HCT116 (cell line): ENCODE measurements around the gene AOPEP. TPM values are rescaled to one million over a fixed set of nuclear protein-coding genes. Genes with fewer than 3 reads are reported as not detected.

Experiments
- ATAC-seq: fragments of 200-7000 bp; cut with Tn5 transposase; 2 replicates; pipeline ENCODE4 v1.9.1; 2020; ENCODE audit warnings: mild to moderate bottlenecking, moderate library complexity
- BruUV-seq: library from RNA; stranded (reverse); fragments of 400-500 nt; replicated peaks from 2 replicates; lab custom pipeline; 2021; lab: Mats Ljungman, UMichigan
- CTCF ChIA-PET: fragments of 300-600 bp; sonication (Branson Sonifier 250); formaldehyde crosslinking; loops from one replicate; lab custom pipeline; 2021; ENCODE audit warnings: antibody characterized with exemption; lab: Charles Lee
- POLR2A ChIA-PET: fragments of 300-600, 350-600 bp; sonication (Branson Sonifier 250); formaldehyde crosslinking; loops from one replicate; lab custom pipeline; 2021; ENCODE audit warnings: antibody characterized with exemption; lab: Charles Lee
- RAD21 ChIA-PET, 2 experiments: fragments of 300-600 bp; sonication (Branson Sonifier 250); formaldehyde crosslinking; loops; one replicate each; lab custom pipeline; 2023; ENCODE audit warnings: low total read pairs in 2 of 2; ENCODE audit not compliant: uncharacterized antibody in 2 of 2, unreplicated experiment in 2 of 2, low non-redundant PET in 1 of 2; lab: Charles Lee
- DNase-seq: peaks from one replicate; pipeline ENCODE4 v3.0.0-alpha.2; 2010; ENCODE audit warnings: low read depth, low spot score
- H2AFZ ChIP-seq: fragments of 200-600 bp; shearing (Covaris generic), sonication (generic); 2 replicates; pipeline ENCODE4 v1.6.1; 2017; ENCODE audit warnings: low read depth, mixed run types, mixed read lengths, antibody characterized with exemption, low read length; ENCODE audit not compliant: poor library complexity, severe bottlenecking
- H3K27ac ChIP-seq: 2 replicates; pipeline ENCODE4 v1.5.1; 2012; ENCODE audit warnings: low read depth, low read length
- H3K27me3 ChIP-seq: fragments of 200-600 bp; sonication (generic); 2 replicates; pipeline ENCODE4 v1.6.1; 2016; ENCODE audit warnings: mixed run types, low read length, mixed read lengths; ENCODE audit not compliant: insufficient read depth
- H3K36me3 ChIP-seq, 2 experiments: fragments of 200-500 bp in 1 of 2; fragments of 200-600 bp in 1 of 2; sonication (Bioruptor generic) in 1 of 2; sonication (generic) in 1 of 2; 2 replicates each; pipeline versions ENCODE4 v1.5.1 to v1.6.1; 2014 to 2016; ENCODE audit warnings: low read length in 2 of 2, inconsistent platforms in 1 of 2, mixed read lengths in 1 of 2, mixed run types in 1 of 2; ENCODE audit not compliant: insufficient read depth in 2 of 2, control insufficient read depth in 1 of 2
- H3K4me1 ChIP-seq, 2 experiments: fragments of 200-600 bp in 1 of 2; sonication (generic) in 1 of 2; 2 replicates each; pipeline versions ENCODE4 v1.5.1 to v1.6.1; 2012 to 2017; ENCODE audit warnings: low read length in 2 of 2, inconsistent platforms in 1 of 2, mild to moderate bottlenecking in 1 of 2, mixed read lengths in 1 of 2, mixed run types in 1 of 2, moderate library complexity in 1 of 2; ENCODE audit not compliant: insufficient read depth in 2 of 2, control insufficient read depth in 1 of 2
- H3K4me2 ChIP-seq: fragments of 200-600 bp; sonication (generic); 2 replicates; pipeline ENCODE4 v1.6.1; 2017; ENCODE audit warnings: mixed run types, low read length, mixed read lengths
- H3K4me3 ChIP-seq, 2 experiments: fragments of 200-600 bp in 1 of 2; sonication (generic) in 1 of 2; replicated peaks in 1 of 2; 2 replicates each; pipeline ENCODE4 v1.5.1; 2011 to 2016; ENCODE audit warnings: low read length in 2 of 2, control low read depth in 1 of 2, low read depth in 1 of 2, mild to moderate bottlenecking in 1 of 2, mixed read lengths in 1 of 2, mixed run types in 1 of 2
- H3K79me2 ChIP-seq: fragments of 200-600 bp; sonication (generic); 2 replicates; pipeline ENCODE4 v1.6.1; 2017; ENCODE audit warnings: mild to moderate bottlenecking, mixed run types, low read length, moderate library complexity, mixed read lengths; ENCODE audit not compliant: insufficient read depth
- H3K9ac ChIP-seq: fragments of 200-600 bp; sonication (generic); 2 replicates; pipeline ENCODE4 v1.6.1; 2016; ENCODE audit warnings: low read length, mixed read lengths
- H3K9me2 ChIP-seq: fragments of 200-600 bp; sonication (generic), shearing (Covaris generic); 2 replicates; pipeline ENCODE4 v1.6.1; 2017; ENCODE audit warnings: mixed run types, mild to moderate bottlenecking, moderate library complexity; ENCODE audit not compliant: insufficient read depth
- H3K9me3 ChIP-seq, 2 experiments: fragments of 200-500 bp in 1 of 2; fragments of 200-600 bp in 1 of 2; sonication (Bioruptor generic) in 1 of 2; sonication (generic) in 1 of 2; 2 replicates each; pipeline ENCODE4 v1.6.1; 2014 to 2017; ENCODE audit warnings: low read length in 2 of 2, mixed read lengths in 2 of 2, inconsistent platforms in 1 of 2, low read depth in 1 of 2, mild to moderate bottlenecking in 1 of 2, mixed run types in 1 of 2, moderate library complexity in 1 of 2; ENCODE audit not compliant: control insufficient read depth in 1 of 2, insufficient read depth in 1 of 2
- H4K20me1 ChIP-seq: fragments of 200-600 bp; sonication (generic), shearing (Covaris generic); 2 replicates; pipeline ENCODE4 v1.6.1; 2017; ENCODE audit warnings: mixed run types, mild to moderate bottlenecking, moderate library complexity; ENCODE audit not compliant: insufficient read depth
- CEBPB ChIP-seq: IDR thresholded peaks from 2 replicates; pipeline ENCODE4 v1.6.1; 2012; ENCODE audit warnings: low read depth
- ELF1 ChIP-seq: IDR thresholded peaks from 2 replicates; pipeline ENCODE4 v1.6.1; 2012; ENCODE audit warnings: low read depth, borderline replicate concordance
- FOSL1 ChIP-seq: IDR thresholded peaks from 2 replicates; pipeline ENCODE4 v1.6.1; 2012; ENCODE audit warnings: low read depth
- MAX ChIP-seq: IDR thresholded peaks from 2 replicates; pipeline ENCODE4 v1.6.1; 2012
- POLR2A ChIP-seq: IDR thresholded peaks from 2 replicates; pipeline ENCODE4 v1.7.0; 2011; ENCODE audit warnings: borderline replicate concordance; ENCODE audit not compliant: insufficient read depth, insufficient read length; ENCODE audit errors: extremely low read depth
- TCF7L2 ChIP-seq: IDR thresholded peaks from 2 replicates; pipeline ENCODE4 v1.7.0; 2011; ENCODE audit warnings: borderline replicate concordance, inconsistent platforms; ENCODE audit not compliant: insufficient read depth, insufficient read length; ENCODE audit errors: extremely low read depth
- YY1 ChIP-seq: IDR thresholded peaks from 2 replicates; pipeline ENCODE4 v1.6.1; 2011; ENCODE audit warnings: low read length, low read depth, moderate library complexity, mild to moderate bottlenecking; ENCODE audit not compliant: insufficient replicate concordance; ENCODE audit errors: extremely low read depth
- intact Hi-C: fragments of 100-400 bp; cut with micrococcal nuclease; formaldehyde crosslinking; loops from 2 replicates; pipeline ENCODE4 v1.10.0; 2022
- total RNA-seq: library from RNA; stranded (reverse); gene quantifications from one replicate; pipeline ENCODE4 v1.2.1, GENCODE V29; 2021; ENCODE audit not compliant: unreplicated experiment
- TF ChIP-seq, protein P1 (sequence below), 3 experiments: fragments of 200-600 bp in 1 of 3; sonication (generic) in 1 of 3; IDR thresholded peaks in 2 of 3; conservative IDR thresholded peaks in 1 of 3; 2 replicates each; pipeline ENCODE4 v1.5.1; 2012 to 2017; ENCODE audit warnings: low read depth in 2 of 3, low read length in 2 of 3, antibody characterized with exemption in 1 of 3, borderline replicate concordance in 1 of 3, control low read depth in 1 of 3, mild to moderate bottlenecking in 1 of 3, mixed read lengths in 1 of 3, mixed run types in 1 of 3, moderate library complexity in 1 of 3; ENCODE audit not compliant: insufficient read depth in 1 of 3

AOPEP gene
- total RNA-seq, 1 experiment from 2014 or later, result 15.1 TPM

DNA sequence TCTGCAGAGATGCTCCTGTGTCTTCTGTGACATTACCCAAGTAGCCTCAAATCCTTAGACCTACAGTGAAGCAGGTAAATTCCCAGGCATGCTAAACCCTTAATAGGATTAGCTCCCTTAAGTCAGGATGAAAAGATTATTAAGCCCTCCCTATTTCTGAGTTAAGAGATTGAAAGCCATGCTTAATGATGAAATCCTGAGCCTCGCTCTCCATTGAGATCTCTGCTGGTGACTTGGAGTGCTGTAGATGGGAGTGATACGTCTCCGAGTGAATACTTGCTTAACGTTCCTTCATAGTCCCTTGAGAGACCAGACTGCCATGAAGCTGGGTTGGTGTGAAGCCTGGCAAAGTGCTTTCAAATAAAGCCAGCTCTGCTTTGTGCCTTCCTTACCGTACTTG, 34.2 kb downstream of the AOPEP start:
- peaks cover 5% of the 10 kb centered on the region for H3K79me2 ChIP-seq
- H4K20me1 ChIP-seq, result no peaks in the 10 kb centered on the region
- H3K9ac ChIP-seq, result no peak overlapping the region
- no peak overlapping the region for H3K4me3 ChIP-seq
- ChIA-PET CTCF (no interaction called here), POLR2A (no interaction called here), RAD21 (no interaction called here)
- H3K27ac ChIP-seq, result no peak overlapping the region
- no peak for ATAC-seq
- DNase-seq, result no peak
- H3K4me2 ChIP-seq, result no peak overlapping the region
- no peaks in the 10 kb centered on the region for H3K9me2 ChIP-seq
- H2AFZ ChIP-seq, result no peak overlapping the region
- H3K27me3 ChIP-seq, result no peaks in the 10 kb centered on the region
- H3K36me3 ChIP-seq, result peaks cover 0 to 6% of the 10 kb centered on the region in 2 experiments; a peak in 2 of 4 replicates
- no TSS peak for BruUV-seq
- no peak for TF ChIP-seq POLR2A
- TF ChIP-seq MAX, result no peak
- TF ChIP-seq ELF1, result no peak
- TF ChIP-seq YY1, result no peak
- no peak for TF ChIP-seq FOSL1
- TF ChIP-seq CEBPB, result no peak
- TF ChIP-seq, protein P1, sequence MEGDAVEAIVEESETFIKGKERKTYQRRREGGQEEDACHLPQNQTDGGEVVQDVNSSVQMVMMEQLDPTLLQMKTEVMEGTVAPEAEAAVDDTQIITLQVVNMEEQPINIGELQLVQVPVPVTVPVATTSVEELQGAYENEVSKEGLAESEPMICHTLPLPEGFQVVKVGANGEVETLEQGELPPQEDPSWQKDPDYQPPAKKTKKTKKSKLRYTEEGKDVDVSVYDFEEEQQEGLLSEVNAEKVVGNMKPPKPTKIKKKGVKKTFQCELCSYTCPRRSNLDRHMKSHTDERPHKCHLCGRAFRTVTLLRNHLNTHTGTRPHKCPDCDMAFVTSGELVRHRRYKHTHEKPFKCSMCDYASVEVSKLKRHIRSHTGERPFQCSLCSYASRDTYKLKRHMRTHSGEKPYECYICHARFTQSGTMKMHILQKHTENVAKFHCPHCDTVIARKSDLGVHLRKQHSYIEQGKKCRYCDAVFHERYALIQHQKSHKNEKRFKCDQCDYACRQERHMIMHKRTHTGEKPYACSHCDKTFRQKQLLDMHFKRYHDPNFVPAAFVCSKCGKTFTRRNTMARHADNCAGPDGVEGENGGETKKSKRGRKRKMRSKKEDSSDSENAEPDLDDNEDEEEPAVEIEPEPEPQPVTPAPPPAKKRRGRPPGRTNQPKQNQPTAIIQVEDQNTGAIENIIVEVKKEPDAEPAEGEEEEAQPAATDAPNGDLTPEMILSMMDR (IDR thresholded peaks at IDR 0.05 in 2 of 3, conservative IDR thresholded peaks at IDR 0.05 in 1 of 3; ENCODE audit: borderline replicate concordance in 1 of 3, insufficient read depth in 1 of 3, low read depth in 2 of 3, low read length in 2 of 3), result no peak
- TF ChIP-seq TCF7L2, result no peak
- H3K9me3 ChIP-seq, result no peaks in the 10 kb centered on the region
- peaks cover 0 to 5% of the 10 kb centered on the region in 2 experiments; a peak in 1 of 4 replicates for H3K4me1 ChIP-seq
- intact Hi-C loops, result no loop called here
